HUES48 (cell line): ENCODE measurements around the gene UNC45A.
A peak's percentile ranks its signal among the peaks of the same experiment; 100 is the strongest.

Experiments
- H3K27ac ChIP-seq: one replicate; pipeline ENCODE4 v1.7.0; 2013; ENCODE audit warnings: low read depth, low read length, inconsistent platforms
- H3K27me3 ChIP-seq: 2 replicates; pipeline ENCODE4 v1.6.1; 2013; ENCODE audit warnings: mild to moderate bottlenecking, low read length; ENCODE audit not compliant: control insufficient read depth, insufficient read depth
- H3K36me3 ChIP-seq: 2 replicates; pipeline ENCODE4 v1.6.1; 2013; ENCODE audit warnings: low read length; ENCODE audit not compliant: control insufficient read depth, insufficient read depth
- H3K4me1 ChIP-seq: 2 replicates; pipeline ENCODE4 v1.6.1; 2013; ENCODE audit warnings: mild to moderate bottlenecking, low read length; ENCODE audit not compliant: control insufficient read depth, insufficient read depth
- H3K4me3 ChIP-seq: 2 replicates; pipeline ENCODE4 v1.5.1; 2013; ENCODE audit warnings: mild to moderate bottlenecking, low read depth, low read length
- H3K9ac ChIP-seq: 2 replicates; pipeline ENCODE4 v1.6.1; 2013; ENCODE audit warnings: mild to moderate bottlenecking, low read depth, low read length, moderate library complexity
- H3K9me3 ChIP-seq: 2 replicates; pipeline ENCODE4 v1.6.1; 2013; ENCODE audit warnings: low read length; ENCODE audit not compliant: control insufficient read depth, insufficient read depth

UNC45A gene

GRCh38 chr15:90947577-90948357 is 12.7 kb downstream of the UNC45A start:
- Histone ChIP-seq H3K27me3 (no peaks in the 10 kb centered on the region), H3K9ac (no peak overlapping the region), H3K4me1 (no peaks in the 10 kb centered on the region), H3K36me3 (peaks cover 89% of the 10 kb centered on the region), H3K27ac (no peak overlapping the region), H3K9me3 (no peaks in the 10 kb centered on the region), H3K4me3 (no peak overlapping the region)

DNA sequence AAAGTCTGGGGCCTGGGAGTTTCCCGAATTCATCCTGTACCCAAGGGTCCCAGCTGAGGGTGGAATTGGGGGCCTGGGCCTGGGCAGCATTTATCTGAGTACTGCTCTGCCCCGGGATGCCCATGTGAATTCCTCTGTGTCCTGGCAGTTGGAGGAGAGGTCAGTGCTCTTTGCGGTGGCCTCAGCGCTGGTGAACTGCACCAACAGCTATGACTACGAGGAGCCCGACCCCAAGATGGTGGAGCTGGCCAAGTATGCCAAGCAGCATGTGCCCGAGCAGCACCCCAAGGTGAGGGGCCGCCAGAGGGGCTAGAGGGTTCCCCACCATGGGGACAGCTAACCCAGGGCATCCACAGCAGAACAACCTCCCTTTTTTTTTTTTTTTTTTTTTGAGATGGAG is 13.4 kb downstream of the UNC45A start:
- no peak overlapping the region for H3K4me3 ChIP-seq
- no peaks in the 10 kb centered on the region for H3K27me3 ChIP-seq
- no peak overlapping the region for H3K9ac ChIP-seq
- no peak overlapping the region for H3K27ac ChIP-seq
- H3K9me3 ChIP-seq, result no peaks in the 10 kb centered on the region
- H3K4me1 ChIP-seq, result no peaks in the 10 kb centered on the region
- H3K36me3 ChIP-seq, result peaks cover 89% of the 10 kb centered on the region

DNA sequence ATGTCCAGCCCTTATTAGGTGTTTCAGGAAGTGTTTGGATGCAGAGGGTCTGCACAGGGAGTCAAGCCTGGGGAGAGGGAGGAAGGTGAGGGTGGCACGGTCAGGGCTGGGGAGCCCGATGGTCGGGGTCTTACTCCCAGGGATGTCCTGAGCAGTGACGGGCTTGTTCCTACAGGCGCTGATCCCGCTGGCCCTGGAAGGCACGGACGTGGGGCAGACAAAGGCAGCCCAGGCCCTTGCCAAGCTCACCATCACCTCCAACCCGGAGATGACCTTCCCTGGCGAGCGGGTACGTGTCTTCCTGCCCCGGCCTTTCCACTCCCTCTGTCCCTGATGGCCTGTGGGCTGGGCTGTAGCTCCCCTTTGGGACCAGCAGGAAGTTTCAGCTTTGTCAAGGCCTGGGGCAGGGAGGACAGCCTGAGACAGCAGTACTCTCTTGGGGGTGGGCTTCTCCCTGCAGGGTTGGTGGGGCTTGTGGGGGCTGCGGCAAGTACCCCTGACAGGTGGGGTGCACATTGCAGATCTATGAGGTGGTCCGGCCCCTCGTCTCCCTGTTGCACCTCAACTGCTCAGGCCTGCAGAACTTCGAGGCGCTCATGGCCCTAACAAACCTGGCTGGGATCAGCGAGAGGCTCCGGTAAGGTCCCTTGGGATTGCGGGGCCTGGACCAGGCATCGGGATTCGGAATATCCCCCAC is 15.0 kb downstream of the UNC45A start:
- no peaks in the 10 kb centered on the region for H3K4me1 ChIP-seq
- no peak overlapping the region for H3K27ac ChIP-seq

GRCh38 chr15:90950676-90951075 is 15.6 kb downstream of the UNC45A start:
- Histone ChIP-seq H3K4me3 (no peak overlapping the region), H3K36me3 (peaks cover 78% of the 10 kb centered on the region), H3K4me1 (peaks cover 1% of the 10 kb centered on the region), H3K9me3 (no peaks in the 10 kb centered on the region), H3K27ac (no peak overlapping the region), H3K27me3 (no peaks in the 10 kb centered on the region), H3K9ac (no peak overlapping the region)

More for the DNA sequence above, 15.0 kb downstream of the UNC45A start:
- no peaks in the 10 kb centered on the region for H3K9me3 ChIP-seq
- no peaks in the 10 kb centered on the region for H3K27me3 ChIP-seq
- peaks cover 79% of the 10 kb centered on the region for H3K36me3 ChIP-seq
- no peak overlapping the region for H3K4me3 ChIP-seq
- no peak overlapping the region for H3K9ac ChIP-seq

GRCh38 chr15:90952901-90953677 is 18.0 kb downstream of the UNC45A start:
- Histone ChIP-seq H3K4me1 (peaks cover 15% of the 10 kb centered on the region), H3K27ac (no peak overlapping the region), H3K27me3 (no peaks in the 10 kb centered on the region), H3K9me3 (no peaks in the 10 kb centered on the region), H3K36me3 (peaks cover 57% of the 10 kb centered on the region), H3K9ac (no peak overlapping the region), H3K4me3 (no peak overlapping the region)

DNA sequence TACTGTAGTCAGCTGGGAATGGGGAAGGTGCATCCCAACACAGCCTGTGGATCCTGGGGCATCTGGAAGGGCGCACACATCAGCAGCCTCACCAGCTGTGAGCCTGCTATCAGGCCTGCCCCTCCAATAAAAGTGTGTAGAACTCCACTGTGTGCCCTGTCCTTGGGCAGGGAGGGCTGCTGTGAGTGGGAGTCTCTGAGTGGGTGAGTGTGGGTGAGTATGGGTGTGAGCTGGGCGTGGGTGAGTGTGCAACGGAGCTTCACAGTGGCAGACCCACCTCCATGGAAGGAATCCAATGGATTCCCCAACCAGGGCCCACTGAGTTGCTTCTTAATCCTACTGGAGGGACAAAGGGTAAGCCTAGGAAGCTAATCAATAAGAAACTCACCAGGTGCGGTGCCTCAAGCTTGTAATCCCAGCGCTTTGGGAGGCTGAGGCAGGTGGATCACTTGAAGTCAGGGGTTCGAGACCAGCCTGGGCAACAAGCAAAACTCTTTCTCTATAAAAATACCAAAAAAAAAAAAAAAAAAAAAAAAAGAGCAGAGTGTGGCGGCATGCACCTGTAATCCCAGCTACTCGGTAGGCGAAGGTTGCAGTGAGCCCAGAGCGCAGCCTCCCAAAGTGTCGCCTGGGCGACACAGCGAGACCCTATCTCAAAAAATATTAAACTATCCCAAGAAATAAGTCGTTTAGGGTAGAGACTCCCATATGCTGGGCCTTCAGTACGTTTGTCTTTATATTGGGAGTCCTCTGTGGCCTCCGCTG is 19.0 kb downstream of the UNC45A start:
- Histone ChIP-seq H3K36me3 (peaks cover 49% of the 10 kb centered on the region), H3K27ac (no peak overlapping the region), H3K9ac (no peak overlapping the region), H3K9me3 (no peaks in the 10 kb centered on the region), H3K4me1 (peaks cover 15% of the 10 kb centered on the region), H3K4me3 (no peak overlapping the region), H3K27me3 (no peaks in the 10 kb centered on the region)

GRCh38 chr15:90954712-90955623 is 19.9 kb downstream of the UNC45A start, which contains the start of gene RCCD1:
TSS of gene RCCD1 (plus strand) at chr15:90954884. CDS start at chr15:90956735, 1,851 bp downstream.
- Histone ChIP-seq H3K36me3 (peaks cover 44% of the 10 kb centered on the region), H3K9ac (peak within 1 kb of the TSS; percentile 95), H3K27ac (peak within 1 kb of the TSS; percentile 97), H3K4me3 (peak within 1 kb of the TSS; percentile 77), H3K27me3 (no peaks in the 10 kb centered on the region), H3K9me3 (no peaks in the 10 kb centered on the region), H3K4me1 (peaks cover 15% of the 10 kb centered on the region)

DNA sequence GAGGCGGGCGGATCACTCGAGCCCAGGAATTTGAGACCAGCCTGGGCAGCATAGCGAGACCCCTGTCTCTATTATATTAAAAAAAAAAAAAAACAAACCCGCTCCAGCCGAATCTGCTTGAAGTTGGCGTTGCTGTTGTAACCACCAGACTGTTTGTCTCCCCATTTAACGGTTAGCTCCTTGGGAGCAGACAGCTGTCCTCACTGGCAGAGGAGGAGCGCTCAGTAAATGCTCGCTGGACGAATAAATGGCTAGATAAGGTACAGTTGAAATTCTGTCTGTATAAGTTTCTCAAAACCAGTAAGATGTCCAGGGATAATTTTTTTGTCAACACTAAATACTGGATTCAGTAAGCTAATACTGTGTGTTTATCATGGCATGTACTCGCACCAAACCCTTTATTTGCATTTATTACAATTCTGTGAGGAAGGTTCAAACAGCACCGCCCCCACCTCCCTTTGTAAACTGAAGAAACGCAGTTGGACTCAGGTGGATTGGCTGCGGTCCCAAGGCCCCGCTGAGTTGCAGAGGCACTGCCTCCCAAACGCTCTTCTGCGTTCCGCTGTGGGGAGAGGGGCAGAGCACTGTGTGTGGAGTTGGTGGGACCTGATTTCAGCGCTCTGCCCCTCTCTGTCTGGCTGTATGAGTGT is 20.7 kb downstream of the UNC45A start:
- H3K27me3 ChIP-seq, result no peaks in the 10 kb centered on the region
- peak overlapping the region; percentile 77 for H3K4me3 ChIP-seq
- H3K36me3 ChIP-seq, result peaks cover 44% of the 10 kb centered on the region
- H3K9ac ChIP-seq, result peak overlapping the region; percentile 95
- H3K4me1 ChIP-seq, result peaks cover 15% of the 10 kb centered on the region
- no peaks in the 10 kb centered on the region for H3K9me3 ChIP-seq
- H3K27ac ChIP-seq, result no peak overlapping the region

- Histone ChIP-seq H3K9me3 (no peaks in the 10 kb centered on the region), H3K4me1 (peaks cover 15% of the 10 kb centered on the region), H3K27me3 (no peaks in the 10 kb centered on the region), H3K36me3 (peaks cover 45% of the 10 kb centered on the region), H3K9ac (peak overlapping the region; percentile 69; the same call in 1 of the 2 replicates), H3K27ac (no peak overlapping the region), H3K4me3 (peak overlapping the region; percentile 77)
Observed at GRCh38 chr15:90956274-90957030, 21.4 kb downstream of the UNC45A start.
